Measurements from ENCODE around the gene MBD3.

Gene MBD3

GRCh38 chr19:1598777-1599459, 6.3 kb upstream of the MBD3 start:
- no peak for DNase-seq (ENCODE audit: low read depth in 2 of 2)

- no peak for DNase-seq (ENCODE audit: low read depth in 2 of 2)
These were observed 772 bp upstream of the MBD3 start for GRCh38 chr19:1593501-1593772.

- peak; percentile 71 to 76 for DNase-seq (ENCODE audit: low read depth in 2 of 2)
These were observed 476 bp downstream of the MBD3 start for GRCh38 chr19:1592024-1592754.

- no peak for DNase-seq (ENCODE audit: low read depth in 2 of 2)
These were observed 1.1 kb downstream of the MBD3 start for GRCh38 chr19:1591421-1592023.

GRCh38 chr19:1590641-1591397, 1.8 kb downstream of the MBD3 start:
- no peak for DNase-seq (ENCODE audit: low read depth in 2 of 2)

- no peak for DNase-seq (ENCODE audit: low read depth in 2 of 2)
These were observed 4.8 kb downstream of the MBD3 start for GRCh38 chr19:1587872-1588271.

- DNase-seq (ENCODE audit: low read depth in 2 of 2): no peak
These were observed 7.5 kb downstream of the MBD3 start for GRCh38 chr19:1585243-1585580.

GRCh38 chr19:1584500-1585242, 8.0 kb downstream of the MBD3 start:
- DNase-seq (ENCODE audit: low read depth in 2 of 2): no peak

GRCh38 chr19:1582201-1582600, 10.5 kb downstream of the MBD3 start:
- DNase-seq (ENCODE audit: low read depth in 2 of 2): no peak

- DNase-seq (ENCODE audit: low read depth in 2 of 2): no peak
These were observed 11.7 kb downstream of the MBD3 start for GRCh38 chr19:1580957-1581356.

GRCh38 chr19:1580382-1580781, 12.3 kb downstream of the MBD3 start:
- DNase-seq (ENCODE audit: low read depth in 2 of 2): no peak

- DNase-seq (ENCODE audit: low read depth in 2 of 2): no peak
These were observed 13.4 kb downstream of the MBD3 start for GRCh38 chr19:1579222-1579621.

GRCh38 chr19:1577929-1578618, 14.6 kb downstream of the MBD3 start:
- DNase-seq (ENCODE audit: low read depth in 2 of 2): no peak

- no peak for DNase-seq (ENCODE audit: low read depth in 2 of 2)
These were observed 15.4 kb downstream of the MBD3 start for GRCh38 chr19:1577090-1577928.

- DNase-seq (ENCODE audit: low read depth in 2 of 2): no peak
These were observed 16.2 kb downstream of the MBD3 start for GRCh38 chr19:1576242-1577089.

GRCh38 chr19:1575323-1576241, 17.1 kb downstream of the MBD3 start:
- DNase-seq (ENCODE audit: low read depth in 2 of 2): no peak

- DNase-seq (ENCODE audit: low read depth in 2 of 2): no peak
These were observed 18.1 kb downstream of the MBD3 start for GRCh38 chr19:1574354-1575136.

GRCh38 chr19:1572795-1573194, 19.9 kb downstream of the MBD3 start:
- no peak for DNase-seq (ENCODE audit: low read depth in 2 of 2)

All from fibroblast of skin of left quadriceps (primary cell).